ENCODE measurements around the gene DLGAP1.
"Not testable (repeated sequence)": the region's sequence is repeated elsewhere in the genome, so short reads cannot be mapped to it uniquely, and the experiment has no call there.

DLGAP1 gene

GRCh38 chr18:4292696-4293095, 162.4 kb downstream of the DLGAP1 start:
- no peak for DNase-seq
- TF ChIP-seq POLR2A (IDR thresholded peaks at IDR 0.05; ENCODE audit: low read length): no peak
- TF ChIP-seq GATA1 (IDR thresholded peaks at IDR 0.05; ENCODE audit: low read depth, low read length): no peak

GRCh38 chr18:4287340-4287739, 167.8 kb downstream of the DLGAP1 start:
- not testable (repeated sequence) for DNase-seq

GRCh38 chr18:4286256-4286655, 168.9 kb downstream of the DLGAP1 start:
- no peak for DNase-seq
- TF ChIP-seq GATA1 (IDR thresholded peaks at IDR 0.05; ENCODE audit: low read depth, low read length): no peak

GRCh38 chr18:4285525-4285924, 169.6 kb downstream of the DLGAP1 start:
- TF ChIP-seq POLR2A (IDR thresholded peaks at IDR 0.05; ENCODE audit: low read length) (no peak), GATA1 (IDR thresholded peaks at IDR 0.05; ENCODE audit: low read depth, low read length) (no peak)
- no peak for DNase-seq

- TF ChIP-seq POLR2A (IDR thresholded peaks at IDR 0.05; ENCODE audit: low read length) (no peak), GATA1 (IDR thresholded peaks at IDR 0.05; ENCODE audit: low read depth, low read length) (no peak)
- DNase-seq: no peak
These were observed 170.6 kb downstream of the DLGAP1 start for GRCh38 chr18:4284528-4284927.

- no peak for DNase-seq
- no peak for TF ChIP-seq GATA1 (IDR thresholded peaks at IDR 0.05; ENCODE audit: low read depth, low read length)
- TF ChIP-seq POLR2A (IDR thresholded peaks at IDR 0.05; ENCODE audit: low read length): no peak
These were observed 171.3 kb downstream of the DLGAP1 start for GRCh38 chr18:4283746-4284291.

- TF ChIP-seq POLR2A (IDR thresholded peaks at IDR 0.05; ENCODE audit: low read length) (no peak), GATA1 (IDR thresholded peaks at IDR 0.05; ENCODE audit: low read depth, low read length) (no peak)
These were observed 172.2 kb downstream of the DLGAP1 start for GRCh38 chr18:4282954-4283353.

GRCh38 chr18:4276953-4277585, 178.0 kb downstream of the DLGAP1 start:
- no peak for DNase-seq
- TF ChIP-seq GATA1 (IDR thresholded peaks at IDR 0.05; ENCODE audit: low read depth, low read length): no peak
- TF ChIP-seq POLR2A (IDR thresholded peaks at IDR 0.05; ENCODE audit: low read length): no peak

More at GRCh38 chr18:4282954-4283353, 172.2 kb downstream of the DLGAP1 start:
- DNase-seq: no peak

GRCh38 chr18:4271952-4272351, 183.2 kb downstream of the DLGAP1 start:
- no peak for DNase-seq
- no peak for TF ChIP-seq GATA1 (IDR thresholded peaks at IDR 0.05; ENCODE audit: low read depth, low read length)
- TF ChIP-seq POLR2A (IDR thresholded peaks at IDR 0.05; ENCODE audit: low read length): no peak

GRCh38 chr18:4270988-4271387, 184.1 kb downstream of the DLGAP1 start:
- no peak for DNase-seq
- TF ChIP-seq POLR2A (IDR thresholded peaks at IDR 0.05; ENCODE audit: low read length): no peak
- no peak for TF ChIP-seq GATA1 (IDR thresholded peaks at IDR 0.05; ENCODE audit: low read depth, low read length)

GRCh38 chr18:4270016-4270415, 185.1 kb downstream of the DLGAP1 start:
- no peak for DNase-seq
- TF ChIP-seq POLR2A (IDR thresholded peaks at IDR 0.05; ENCODE audit: low read length) (no peak), GATA1 (IDR thresholded peaks at IDR 0.05; ENCODE audit: low read depth, low read length) (no peak)

- no peak for DNase-seq
- TF ChIP-seq GATA1 (IDR thresholded peaks at IDR 0.05; ENCODE audit: low read depth, low read length) (no peak), POLR2A (IDR thresholded peaks at IDR 0.05; ENCODE audit: low read length) (no peak)
These were observed 187.5 kb downstream of the DLGAP1 start for GRCh38 chr18:4267641-4268040.

GRCh38 chr18:4264347-4264791, 190.7 kb downstream of the DLGAP1 start:
- no peak for DNase-seq
- TF ChIP-seq POLR2A (IDR thresholded peaks at IDR 0.05; ENCODE audit: low read length): no peak
- no peak for TF ChIP-seq GATA1 (IDR thresholded peaks at IDR 0.05; ENCODE audit: low read depth, low read length)

GRCh38 chr18:4260107-4260506, 195.0 kb downstream of the DLGAP1 start:
- TF ChIP-seq GATA1 (IDR thresholded peaks at IDR 0.05; ENCODE audit: low read depth, low read length) (no peak), POLR2A (IDR thresholded peaks at IDR 0.05; ENCODE audit: low read length) (no peak)
- no peak for DNase-seq

GRCh38 chr18:4256766-4257417, 198.2 kb downstream of the DLGAP1 start:
- TF ChIP-seq POLR2A (IDR thresholded peaks at IDR 0.05; ENCODE audit: low read length) (no peak), GATA1 (IDR thresholded peaks at IDR 0.05; ENCODE audit: low read depth, low read length) (no peak)
- DNase-seq: no peak

Measured in erythroblast (primary cell).